ENCODE data around the gene TECPR2.
A peak's percentile ranks its signal among the peaks of the same experiment; 100 is the strongest.
"Not testable (repeated sequence)": the region's sequence is repeated elsewhere in the genome, so short reads cannot be mapped to it uniquely, and the experiment has no call there.

TECPR2 gene

DNA sequence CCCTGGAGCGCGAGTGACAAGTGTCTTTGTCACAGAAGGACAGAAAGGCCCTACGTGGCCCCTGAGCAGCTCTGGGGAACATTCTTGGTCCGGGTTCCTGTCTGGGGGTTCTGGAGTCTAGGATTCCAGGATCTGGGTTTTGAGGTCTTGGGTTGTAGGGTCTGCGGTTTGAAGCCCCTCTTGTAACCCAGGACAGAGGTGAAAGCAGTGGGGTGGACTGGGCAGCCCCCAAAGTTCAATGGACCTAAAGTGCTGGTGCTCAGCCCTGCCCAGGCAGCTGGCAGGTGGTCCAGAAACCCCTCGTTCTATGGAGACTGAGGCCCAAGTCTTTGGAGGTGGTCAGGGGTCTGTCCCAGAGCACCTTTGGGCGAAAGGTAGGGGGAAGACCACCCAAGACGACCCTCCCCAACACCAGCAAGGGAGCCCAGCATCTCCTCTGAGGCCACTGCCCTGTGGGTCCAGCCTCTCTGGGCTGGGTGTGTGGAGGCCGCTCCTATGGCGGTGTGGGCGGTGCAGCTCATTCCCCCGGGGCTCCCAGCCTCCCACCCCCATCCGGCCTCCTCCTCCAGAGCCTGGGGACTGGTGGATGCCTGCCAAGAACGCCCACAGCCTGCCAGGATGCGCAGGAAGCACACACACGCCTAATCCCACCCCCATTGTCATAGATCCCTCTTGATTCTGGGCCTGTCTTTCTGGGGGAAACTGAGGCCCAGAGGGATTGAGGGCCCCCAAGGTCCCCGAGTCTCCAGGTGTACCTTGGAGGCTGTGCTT, 177.0 kb downstream of the TECPR2 start:
- DNase-seq, result no peak

DNA sequence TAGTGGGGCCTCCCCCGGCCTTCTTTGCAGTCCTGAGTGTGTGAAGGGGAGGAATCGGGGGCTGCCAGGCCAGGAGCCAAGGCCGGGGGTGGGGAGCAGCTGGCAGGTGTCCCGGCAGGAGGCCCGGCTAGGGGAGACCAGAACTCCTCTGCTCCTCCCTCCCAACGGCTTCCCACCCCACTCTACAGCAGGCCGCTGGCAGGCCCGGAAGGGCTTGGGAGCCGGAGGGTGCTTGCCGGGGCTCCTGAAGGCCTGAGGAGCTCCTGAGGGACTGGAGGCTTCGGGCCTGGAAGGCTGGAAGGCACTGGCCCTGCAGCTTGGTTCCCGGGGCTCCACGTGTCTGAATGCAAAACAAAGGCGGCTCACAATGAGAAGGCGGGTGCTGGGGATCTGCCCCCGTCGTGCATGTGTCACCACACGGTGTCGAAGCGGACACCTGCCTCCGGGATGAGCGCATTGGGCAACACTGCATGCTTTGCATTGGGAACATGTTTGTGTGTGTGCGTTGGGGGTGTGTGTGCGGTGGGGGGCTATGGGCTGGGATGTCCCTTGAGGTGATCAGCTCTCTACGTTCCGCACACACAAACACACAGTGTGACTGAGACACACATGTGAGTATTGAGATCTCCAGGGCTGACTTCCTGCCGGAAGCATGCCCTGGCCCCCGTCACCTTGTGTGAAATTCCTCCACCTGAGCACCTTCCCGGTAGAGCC, 177.7 kb downstream of the TECPR2 start:
- DNase-seq, result no peak

DNA sequence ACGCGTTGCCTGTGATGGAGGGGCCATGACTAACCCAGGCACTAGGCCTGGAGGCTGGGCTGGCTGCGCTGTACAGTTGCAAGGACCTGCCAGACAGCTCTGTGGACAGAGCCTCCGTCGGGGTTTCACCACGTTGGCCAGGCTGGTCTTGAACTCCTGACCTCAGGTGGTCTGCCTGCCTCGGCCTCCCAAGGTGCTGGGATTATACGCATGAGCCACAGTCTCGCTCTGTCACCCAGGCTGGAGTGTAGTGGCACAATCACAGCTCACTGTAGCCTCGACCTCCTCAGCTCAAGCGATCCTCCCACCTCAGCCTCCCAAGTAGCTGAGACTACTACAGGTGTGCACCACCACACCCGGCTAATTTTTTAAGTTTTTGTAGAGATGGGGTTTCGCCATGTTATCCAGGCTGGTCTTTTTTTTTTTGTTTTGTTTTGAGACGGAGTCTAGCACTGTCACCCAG, 178.3 kb downstream of the TECPR2 start:
- not testable (repeated sequence) for DNase-seq

DNA sequence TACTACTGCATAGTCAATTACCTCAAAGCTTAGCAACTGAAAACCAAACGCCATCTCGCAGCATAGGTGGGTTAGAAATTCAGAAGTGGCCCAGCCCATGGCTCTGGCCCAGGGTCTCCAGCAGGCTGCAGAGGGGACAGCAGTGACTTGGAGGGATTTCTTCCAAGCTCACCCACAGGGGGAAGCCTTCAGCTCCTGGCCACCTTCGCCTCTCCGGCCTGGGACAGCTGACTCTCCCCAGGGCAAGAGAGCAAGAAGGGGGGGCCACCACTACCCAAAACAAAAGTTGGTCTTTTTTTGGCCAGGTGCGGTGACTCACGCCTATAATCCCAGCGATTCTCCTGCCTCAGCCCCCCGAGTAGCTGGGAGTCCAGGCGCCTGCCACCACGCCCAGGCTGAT, 179.0 kb downstream of the TECPR2 start:
- no peak for DNase-seq

DNA sequence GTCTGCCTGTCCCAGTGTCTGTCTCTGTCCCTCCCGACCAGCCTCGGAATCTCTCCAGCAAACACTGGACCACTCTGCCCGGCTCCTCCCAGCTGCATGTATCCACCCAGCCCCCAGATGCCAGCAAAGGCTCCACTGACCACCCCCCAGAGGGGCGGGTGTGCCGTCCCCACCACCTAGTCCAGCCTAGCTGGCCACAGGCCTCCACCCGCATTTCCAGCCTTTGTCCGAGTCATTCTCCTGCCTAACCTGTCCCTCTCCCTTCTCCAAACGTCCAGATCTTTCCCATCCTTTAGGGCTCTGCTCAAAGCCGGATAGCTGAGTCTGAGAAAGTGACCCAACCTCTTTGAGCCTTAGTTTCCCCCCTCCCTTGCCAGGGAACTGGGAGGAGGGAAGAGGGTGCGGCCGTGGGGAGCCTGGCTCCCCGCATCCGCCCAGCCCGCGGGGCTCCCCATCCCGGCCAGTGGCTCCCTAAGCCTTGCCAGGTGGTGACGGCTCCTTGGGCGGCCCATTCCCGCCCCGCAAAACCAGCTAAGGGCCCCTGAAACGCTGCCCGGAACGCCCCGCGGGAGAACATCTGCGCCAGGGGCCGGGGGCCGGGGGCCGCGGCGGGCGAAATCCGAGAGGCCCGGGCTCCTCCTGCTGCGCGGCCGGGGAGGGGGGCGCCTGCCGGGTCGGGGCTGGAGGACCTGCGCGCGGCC, 181.5 kb downstream of the TECPR2 start:
- no peak for DNase-seq

DNA sequence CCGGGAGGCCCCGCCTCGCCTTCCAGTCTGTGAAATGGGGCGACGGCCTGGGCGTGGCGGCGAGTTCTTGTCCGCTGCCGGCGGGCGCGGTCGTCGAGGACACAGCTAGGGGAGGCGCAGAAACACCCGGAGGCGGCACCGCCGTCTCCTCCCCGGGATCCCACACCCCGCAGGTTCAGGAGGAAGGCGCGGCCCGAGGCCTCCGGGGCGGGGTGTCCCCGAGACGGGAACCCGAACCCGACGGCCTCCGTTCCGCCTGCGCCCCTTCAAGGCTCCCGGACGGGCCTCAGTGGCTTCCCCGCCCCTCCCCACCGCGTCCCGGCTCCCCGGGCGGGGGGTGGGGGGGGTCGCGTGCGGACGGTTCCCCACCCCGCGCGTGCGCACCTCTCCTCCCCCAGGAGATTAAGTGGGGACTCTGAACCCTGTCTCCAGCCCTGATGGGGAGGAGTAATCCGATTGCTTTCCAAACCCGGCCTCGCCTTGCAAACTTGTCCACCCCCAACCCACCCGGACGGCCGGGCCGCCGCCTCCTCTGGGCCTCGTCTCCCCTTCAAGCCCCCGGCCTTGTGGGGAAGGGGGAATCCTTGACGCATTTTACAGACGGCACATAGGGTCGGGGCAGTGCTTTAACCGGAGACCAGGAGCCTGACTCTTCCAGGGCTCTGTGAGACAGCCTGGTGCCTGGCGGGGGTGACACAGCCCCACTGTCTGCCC, 182.2 kb downstream of the TECPR2 start:
- DNase-seq, result peak; percentile 31

DNA sequence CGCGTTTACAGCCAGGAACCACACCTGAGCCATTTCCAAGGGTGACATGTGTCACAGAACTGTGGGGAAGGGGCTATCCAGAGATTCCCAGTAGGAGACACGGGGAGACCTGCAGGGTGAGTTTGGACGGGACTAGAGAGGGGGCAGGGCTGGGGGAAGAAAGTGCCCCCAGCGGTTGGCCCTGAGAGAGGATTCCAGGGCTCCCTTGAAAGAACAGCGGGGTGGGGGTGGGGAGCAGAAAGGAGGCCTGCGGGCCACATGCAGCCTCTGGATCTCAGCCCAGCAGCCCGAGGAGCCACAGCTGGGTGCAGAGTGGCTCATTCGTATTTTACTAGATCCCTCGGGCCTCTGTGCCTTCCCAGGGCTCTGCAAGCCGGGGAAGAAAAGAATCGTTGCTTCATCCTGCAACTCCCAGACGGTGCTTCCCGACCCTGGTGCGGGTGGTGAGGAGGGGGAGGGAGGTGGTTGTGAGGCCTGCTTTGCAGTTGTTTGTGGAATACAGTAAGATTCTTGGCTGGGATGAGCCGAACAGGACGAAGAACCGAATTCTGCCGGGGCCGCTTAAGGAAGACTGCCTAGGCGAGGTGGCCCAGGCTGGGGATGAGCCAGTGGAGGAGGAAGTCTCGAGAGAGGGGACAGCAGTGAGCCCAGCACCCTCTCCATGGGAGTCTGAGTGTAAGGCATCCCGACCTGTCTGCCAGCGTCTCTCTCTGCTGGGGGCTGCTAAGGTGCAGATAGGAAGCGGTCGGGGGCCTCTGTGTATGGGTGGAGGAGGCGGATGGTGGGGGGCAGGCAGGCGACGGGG, 182.9 kb downstream of the TECPR2 start:
- no peak for DNase-seq

DNA sequence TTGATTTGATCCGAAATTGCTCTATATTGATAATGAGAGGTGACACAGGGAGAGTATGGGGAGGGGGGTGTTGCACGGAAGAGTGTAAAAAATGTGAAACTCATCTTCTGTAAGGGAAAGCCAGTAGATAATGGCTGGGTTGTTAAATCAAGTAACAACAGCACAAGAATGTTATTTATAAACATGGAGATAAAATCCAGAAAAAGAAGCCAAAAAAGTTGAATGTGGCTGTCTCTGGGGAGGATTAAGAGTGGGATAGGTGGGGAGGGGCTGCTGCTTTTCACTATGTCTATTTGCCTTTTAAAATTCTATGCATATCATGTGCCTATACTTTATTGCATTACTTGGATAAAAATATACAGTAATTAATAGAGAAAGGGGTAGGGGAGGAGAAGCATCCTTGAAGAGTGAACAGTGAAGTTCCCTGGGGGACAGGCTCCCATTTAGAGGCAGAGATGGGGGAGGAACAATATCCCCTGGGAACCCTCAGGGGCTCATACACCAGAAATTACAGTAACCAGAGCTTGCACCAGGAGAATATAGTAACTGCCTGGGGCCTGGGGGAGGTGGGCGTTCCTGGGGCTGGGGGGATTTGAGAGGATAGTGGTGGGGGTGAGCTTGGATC, 186.0 kb downstream of the TECPR2 start:
- no peak for DNase-seq

DNA sequence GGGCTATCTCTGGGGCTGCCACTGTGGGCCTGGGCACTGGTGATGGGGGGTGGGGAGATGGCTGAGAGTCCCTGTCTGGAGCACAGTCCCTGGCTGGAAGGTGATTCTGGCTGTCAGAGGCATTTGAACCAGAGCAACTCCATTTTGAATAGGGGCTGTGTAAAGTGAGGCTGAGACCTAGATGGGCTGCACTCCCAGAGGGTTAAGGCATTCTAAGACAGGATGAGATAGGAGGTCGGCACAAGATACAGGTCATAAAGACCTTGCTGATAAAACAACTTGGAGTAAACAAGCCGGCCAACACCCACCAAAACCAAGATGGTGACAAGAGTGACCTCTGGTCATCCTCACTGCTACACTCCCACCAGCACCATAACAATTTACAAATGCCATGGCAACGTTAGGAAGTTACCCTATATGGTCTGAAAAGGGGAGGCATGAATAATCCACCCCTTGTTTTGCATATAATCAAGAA, 188.2 kb downstream of the TECPR2 start:
- DNase-seq, result not testable (repeated sequence)
